Measurements from ENCODE around the gene PARP12.
"Not testable (repeated sequence)": the region's sequence is repeated elsewhere in the genome, so short reads cannot be mapped to it uniquely, and the experiment has no call there.

The PARP12 gene, protein sequence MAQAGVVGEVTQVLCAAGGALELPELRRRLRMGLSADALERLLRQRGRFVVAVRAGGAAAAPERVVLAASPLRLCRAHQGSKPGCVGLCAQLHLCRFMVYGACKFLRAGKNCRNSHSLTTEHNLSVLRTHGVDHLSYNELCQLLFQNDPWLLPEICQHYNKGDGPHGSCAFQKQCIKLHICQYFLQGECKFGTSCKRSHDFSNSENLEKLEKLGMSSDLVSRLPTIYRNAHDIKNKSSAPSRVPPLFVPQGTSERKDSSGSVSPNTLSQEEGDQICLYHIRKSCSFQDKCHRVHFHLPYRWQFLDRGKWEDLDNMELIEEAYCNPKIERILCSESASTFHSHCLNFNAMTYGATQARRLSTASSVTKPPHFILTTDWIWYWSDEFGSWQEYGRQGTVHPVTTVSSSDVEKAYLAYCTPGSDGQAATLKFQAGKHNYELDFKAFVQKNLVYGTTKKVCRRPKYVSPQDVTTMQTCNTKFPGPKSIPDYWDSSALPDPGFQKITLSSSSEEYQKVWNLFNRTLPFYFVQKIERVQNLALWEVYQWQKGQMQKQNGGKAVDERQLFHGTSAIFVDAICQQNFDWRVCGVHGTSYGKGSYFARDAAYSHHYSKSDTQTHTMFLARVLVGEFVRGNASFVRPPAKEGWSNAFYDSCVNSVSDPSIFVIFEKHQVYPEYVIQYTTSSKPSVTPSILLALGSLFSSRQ

DNA sequence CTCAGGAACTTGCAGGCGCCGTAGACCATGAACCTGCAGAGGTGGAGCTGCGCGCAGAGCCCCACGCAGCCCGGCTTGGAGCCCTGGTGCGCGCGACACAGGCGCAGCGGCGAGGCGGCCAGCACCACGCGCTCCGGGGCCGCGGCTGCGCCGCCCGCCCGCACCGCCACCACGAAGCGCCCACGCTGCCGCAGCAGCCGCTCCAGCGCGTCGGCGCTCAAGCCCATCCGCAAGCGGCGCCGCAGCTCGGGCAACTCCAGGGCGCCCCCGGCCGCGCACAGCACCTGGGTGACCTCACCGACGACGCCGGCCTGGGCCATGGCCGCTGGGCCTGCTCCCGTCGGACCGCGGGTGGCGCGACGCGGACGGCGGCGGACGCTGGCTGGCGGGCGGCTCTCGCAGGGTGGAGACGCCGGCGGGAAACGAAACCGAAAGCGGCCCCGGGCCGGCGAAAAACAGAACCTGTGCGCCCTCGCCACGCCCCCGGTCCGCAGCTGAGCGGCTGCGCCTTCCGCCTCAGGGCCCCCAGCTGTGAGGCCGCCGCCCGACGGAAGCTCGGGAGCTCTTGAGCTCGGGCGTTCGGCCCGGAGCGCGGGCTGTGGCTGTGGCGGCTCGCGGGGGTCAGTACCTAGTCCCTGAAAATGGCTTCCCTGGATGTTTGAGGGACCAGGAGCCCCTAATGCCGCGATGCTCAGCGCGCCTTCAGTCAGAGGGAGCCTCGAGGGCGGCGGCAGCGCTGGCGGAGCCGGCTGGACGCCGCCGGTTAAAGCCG is at the start of gene PARP12:
TSS of gene PARP12 (minus strand) at position 424 of the 772 bp plus-strand sequence. CDS start at position 320, 104 bp downstream.
- peak; percentile 82 for DNase-seq

GRCh38 chr7:140108777-140109176 is 46.0 kb upstream of the PARP12 start:
- DNase-seq: not testable (repeated sequence)

DNA sequence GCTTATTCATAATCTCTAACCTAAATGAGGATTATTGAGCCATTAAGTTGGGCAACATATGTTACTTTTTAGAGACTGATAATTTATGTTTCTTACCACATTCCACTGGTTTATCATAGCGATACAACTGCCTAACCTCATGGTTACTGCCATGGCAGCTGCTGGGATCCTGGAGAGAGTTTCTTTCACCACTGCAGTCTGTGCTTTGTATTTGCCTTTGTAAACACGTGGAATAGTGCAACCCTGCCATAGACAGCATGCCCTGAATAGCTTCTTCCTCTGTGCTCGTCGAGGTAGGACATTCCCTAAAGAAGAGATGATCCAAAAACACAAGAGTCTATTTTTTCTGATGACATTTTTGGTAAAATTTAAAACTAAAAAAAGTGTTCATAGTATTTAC is 33.7 kb upstream of the PARP12 start:
- no peak for DNase-seq

DNA sequence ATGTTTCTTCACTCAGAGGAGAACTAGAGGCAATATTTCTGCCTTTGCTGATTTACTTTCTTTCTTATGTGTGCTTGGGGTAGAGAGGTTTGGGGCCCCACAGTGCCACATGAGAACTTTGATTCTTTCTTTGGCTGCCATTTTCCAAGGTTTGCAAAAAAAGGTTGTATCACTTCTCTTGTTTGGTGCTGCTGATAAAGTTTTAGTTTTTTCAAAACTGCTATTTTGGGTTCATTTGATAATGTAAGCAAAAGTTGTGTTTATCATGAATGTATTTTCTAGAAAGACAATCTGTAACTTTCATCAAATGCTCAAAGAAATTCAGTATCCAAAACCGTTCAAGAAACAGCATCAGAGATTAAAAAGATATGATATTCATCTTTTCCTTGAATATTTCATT is 30.6 kb upstream of the PARP12 start:
- no peak for DNase-seq

DNA sequence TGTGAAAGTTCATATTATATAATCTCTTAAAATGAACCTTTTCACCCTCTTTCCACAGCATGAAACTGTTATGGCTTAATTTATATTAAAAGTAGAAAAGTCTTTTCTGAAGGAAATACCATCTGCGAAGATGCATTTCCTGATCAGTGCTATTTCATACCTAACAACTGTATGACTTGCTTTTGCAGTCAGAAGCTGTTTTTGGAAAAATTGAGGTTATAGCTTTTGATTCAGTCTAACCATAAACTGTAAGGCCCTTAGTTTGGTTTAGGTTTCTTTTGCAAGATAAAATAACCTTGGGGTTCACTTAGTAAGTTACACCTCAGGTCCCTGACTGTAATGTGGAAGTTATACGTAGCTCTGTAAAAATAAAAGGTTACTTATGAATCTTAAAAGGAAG is 22.7 kb upstream of the PARP12 start:
- DNase-seq: no peak

DNA sequence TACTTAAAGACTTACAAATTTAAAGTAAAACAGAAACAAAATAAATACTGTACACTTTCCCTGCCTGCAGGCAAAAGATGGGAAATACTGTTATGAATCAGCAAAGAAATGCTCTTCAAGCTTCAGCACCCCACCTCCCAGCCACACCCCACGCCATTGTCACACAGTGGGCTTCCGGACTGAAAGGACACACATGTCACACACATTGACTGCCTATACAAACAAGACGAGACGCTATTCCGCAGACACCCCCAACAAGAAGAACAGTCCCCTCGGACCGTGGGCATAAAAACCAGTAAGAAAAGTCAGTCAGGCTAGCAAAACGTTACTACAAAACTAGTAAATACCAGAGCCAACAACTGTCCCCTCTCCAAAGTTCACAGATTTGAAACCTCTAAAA is 22.2 kb upstream of the PARP12 start:
- DNase-seq: peak; percentile 35

- no peak for DNase-seq
Observed at GRCh38 chr7:140084142-140084655, 21.4 kb upstream of the PARP12 start.

GRCh38 chr7:140082770-140083169 is 20.0 kb upstream of the PARP12 start:
- DNase-seq: no peak

DNA sequence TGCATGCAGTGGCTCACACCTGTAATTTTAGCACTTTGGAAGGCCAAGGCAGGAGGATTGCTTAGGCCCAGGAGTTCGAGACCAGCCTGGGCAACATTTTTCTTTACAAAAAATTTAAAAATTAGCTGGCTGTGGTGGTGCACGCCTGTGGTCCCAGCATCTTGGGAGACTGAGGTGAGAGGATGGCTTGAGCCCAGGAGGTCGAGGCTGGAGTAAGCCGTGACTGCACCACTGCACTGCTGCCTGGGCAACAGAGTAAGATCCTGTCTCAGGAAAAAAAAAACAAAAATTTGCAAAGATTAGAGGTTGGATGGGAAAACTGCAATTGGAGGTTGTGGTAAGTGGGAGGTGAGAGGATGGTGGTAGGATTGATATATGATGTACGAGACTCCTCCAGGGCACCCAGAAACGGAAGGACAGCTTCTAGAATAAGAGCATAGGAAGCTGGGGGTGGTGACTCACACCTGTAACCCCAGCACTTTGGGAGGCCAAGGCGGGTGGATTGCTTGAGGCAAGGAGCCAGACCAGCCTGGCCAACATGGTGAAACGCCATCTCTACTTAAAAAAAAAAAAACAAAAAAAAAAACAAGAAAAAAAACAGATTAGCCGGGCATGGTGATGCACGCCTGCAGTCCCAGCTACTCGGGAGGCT is 19.1 kb upstream of the PARP12 start:
- DNase-seq: no peak

- DNase-seq: no peak
Observed at GRCh38 chr7:140080919-140081318, 18.2 kb upstream of the PARP12 start.

DNA sequence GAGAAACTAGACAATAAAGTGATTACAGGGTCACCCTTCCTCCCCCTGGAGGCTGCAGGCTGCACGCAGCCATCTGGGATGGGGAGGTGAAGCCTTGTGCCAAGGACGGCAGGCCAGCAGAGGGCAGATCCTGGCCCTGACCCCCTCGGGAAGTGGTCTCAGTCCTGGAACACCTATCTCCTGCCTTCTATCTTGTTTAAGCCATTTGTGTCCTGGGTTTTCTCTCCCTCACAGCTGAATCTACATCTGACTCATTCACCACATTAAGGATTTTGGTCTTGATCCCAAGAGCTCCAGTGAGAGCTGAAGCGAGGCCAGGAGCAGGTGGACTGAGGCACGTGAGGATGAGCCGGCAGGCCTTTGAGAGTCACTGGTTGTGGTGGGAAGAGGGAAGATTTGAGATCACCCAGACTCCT is 16.4 kb upstream of the PARP12 start:
- no peak for DNase-seq

DNA sequence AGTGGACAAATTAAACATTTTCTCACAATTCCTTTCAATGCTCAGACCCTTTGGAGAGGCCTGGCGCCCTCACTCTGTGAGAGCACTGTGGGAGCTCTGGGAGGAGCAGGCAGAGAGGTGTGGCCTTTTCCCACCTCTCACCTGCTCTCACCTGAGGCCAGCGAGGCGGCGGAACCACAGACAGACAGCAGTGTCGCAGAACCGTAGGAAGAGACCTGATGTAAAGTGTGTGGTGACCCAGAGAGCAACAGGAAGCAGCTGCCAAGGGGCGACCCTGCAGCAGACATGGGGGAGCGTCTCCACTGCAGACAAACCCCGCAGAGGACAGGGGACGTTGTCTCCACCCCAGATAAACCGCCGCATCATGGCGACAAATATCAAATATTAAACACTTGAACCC is 15.6 kb upstream of the PARP12 start:
- DNase-seq: no peak

- no peak for DNase-seq
Observed at GRCh38 chr7:140074780-140075179, 12.0 kb upstream of the PARP12 start.

GRCh38 chr7:140070546-140070945 is 7.8 kb upstream of the PARP12 start:
- DNase-seq: no peak

DNA sequence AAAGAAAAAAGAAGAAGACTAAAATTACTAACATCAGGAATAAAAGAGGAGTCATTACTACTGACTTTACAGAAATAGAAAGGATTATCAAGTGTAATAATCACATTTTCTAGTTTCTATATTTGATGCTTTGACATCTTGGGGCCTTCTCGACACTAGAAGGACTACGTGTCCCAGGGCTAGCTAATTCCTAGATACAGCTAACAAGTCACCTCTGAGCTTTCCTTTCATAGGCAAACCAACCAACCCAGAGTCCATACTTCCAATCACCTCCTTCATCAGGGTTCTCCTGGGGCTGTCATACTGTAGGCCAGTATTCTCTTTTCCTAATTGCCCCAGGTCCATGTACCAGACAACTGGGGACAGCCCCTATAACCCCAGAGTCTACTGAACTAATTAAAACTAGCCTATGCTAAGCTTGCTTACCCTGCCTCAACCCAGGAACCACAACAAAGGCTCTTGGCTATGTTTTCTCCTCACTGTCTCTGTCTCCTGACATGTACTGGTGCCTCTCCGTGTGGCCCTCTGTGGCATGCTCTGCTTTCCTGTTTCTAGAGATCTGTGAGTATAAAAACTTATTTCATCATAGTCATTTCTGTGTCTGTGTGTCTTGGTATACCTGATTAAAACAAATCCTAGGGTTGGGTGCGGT is 6.7 kb upstream of the PARP12 start:
- no peak for DNase-seq

DNA sequence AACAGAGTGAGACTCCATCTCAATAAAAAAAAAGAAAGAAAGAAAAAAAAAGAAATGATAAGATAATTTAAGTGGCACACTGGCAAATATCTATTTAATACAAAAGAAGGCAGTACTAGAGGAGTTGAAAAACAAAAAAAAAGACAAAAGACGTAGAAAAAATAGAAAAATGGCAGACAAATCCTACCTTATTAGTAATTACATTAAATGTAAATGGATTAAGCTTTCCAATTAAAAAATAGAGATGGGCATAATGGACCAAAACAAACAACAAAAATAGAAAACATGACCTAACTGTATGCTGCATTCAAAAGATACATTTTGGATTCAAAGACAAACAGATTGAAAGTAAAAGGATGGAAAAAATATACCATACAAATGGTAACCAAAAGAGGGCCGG is 5.3 kb upstream of the PARP12 start:
- DNase-seq: no peak

DNA sequence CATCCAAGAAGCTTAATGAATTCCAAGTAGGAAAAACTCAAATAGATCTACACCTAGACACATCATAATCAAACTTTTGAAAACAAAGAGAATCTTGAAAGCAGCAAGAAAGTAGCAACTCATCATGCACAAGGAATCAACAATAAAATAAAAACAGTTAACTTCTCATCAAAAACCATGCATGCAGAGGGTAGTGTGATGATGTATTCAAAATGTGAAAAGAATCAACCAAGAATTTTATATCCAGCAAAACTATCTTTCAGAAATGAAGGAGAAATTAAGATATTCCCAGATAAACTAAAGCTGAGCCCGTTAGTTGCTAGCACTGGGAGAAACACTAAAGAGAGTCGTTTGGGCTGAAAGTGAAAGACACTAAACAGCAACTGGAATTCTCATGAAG is 4.3 kb upstream of the PARP12 start:
- no peak for DNase-seq

- DNase-seq: peak; percentile 50
Observed at GRCh38 chr7:140062118-140062527, 628 bp downstream of the PARP12 start.

GRCh38 chr7:140061607-140061930 is 1.2 kb downstream of the PARP12 start:
- DNase-seq: no peak

DNA sequence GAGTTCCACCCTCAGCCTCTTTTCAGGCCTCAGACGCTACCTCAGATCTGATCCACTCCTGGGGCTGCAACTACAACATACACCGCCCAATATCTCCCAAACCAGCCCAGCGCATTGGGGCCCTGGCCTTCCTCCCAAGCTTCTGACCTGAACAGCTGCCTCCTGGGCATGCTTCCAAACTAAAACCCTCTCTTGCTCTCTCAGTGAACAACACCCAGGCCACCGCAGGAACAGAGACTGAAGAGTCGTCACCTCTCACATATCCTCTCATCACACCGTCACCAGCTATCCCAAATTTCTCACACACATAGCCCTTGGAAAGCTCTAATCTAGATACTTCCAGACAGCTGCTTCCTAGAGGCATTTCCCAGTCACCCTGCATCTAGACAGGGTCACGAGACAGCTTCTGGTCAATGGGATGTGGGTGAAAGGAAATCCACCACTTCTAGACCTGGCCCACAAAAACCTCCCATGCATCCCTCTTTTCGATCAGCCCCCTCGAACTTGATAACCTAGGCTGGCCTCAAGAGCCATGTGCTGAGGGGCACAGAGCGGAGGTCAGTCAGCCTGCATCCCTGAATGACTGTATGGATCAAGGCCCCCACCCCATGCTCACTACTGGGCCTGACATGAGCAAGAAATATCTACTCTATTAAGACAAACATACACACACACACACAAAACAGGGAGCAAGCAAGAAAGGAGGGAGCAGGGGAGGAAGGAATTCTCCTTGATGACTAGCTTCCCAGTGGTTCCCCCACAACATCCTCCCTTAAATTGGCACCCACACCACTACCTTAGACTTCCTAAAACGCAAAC is 1.8 kb downstream of the PARP12 start:
- no peak for DNase-seq

- no peak for DNase-seq
Observed at GRCh38 chr7:140060243-140060630, 2.5 kb downstream of the PARP12 start.

All from stimulated activated CD4-positive, alpha-beta T cell treated with anti-CD3 and anti-CD28 coated beads, Interleukin-4, amount 100 ng/mL, for 1 hour (primary cell).